Pons (tissue), 1 donor: ENCODE data around the gene ATRNL1.
"Not testable (repeated sequence)": the region's sequence is repeated elsewhere in the genome, so short reads cannot be mapped to it uniquely, and the experiment has no call there.

Experiments used
- DNase-seq: peaks from one replicate; pipeline ENCODE4 v3.0.0-alpha.2; 2016; ENCODE audit warnings: low spot score

ATRNL1 gene

DNA sequence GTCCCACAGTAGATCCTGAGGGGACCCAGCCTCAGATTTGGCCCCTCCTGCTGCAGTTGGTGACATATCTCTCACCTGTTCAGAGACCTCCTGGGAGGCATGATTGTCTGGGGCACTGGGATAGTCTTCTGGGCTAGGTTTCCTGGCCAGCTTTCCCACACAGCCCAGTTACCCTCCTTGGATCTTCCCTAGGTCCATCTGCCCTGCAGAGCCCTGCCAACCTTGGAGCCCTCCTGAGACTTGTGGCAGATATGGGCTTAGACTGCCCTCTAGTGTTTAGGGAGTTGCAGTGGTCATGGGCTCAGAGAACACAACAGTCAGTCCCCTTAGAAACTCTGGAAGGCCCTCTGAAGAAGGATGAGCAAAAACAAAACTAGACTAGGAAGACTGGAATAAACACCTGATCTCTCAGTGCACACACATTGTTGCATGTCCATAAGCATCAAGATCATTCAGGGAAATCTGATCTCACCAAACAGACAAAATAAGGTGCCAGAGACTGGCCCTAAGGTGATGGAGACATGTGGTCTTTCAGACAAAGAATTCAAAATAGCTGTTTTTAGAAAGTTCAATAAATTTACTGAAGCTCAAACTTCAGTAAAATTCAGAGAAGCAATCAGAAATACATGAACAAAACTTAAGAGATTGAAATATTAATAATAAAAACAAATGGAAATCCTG lies 324.6 kb downstream of the ATRNL1 start:
- peak; percentile 32 for DNase-seq

- no peak for DNase-seq
Observed at GRCh38 chr10:115422624-115423023, 329.5 kb downstream of the ATRNL1 start.

DNA sequence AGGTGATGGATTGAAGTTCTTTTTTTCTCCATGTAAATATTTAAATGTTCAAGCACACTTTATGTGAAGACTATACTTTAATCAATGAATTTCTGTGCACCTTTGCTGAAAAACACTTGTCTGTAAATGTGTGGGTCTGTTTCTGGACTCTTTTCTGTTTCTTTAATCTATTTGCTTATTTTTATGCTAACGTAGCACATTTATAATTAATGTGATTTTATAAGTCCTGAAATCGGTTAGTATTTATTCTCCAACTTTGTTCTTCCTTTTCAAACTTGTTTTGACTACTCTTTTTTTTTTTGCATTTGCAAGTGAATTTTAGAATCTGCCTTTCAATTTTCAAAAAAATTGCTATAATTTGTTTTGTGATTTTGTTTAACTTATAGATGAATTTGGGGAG lies 334.4 kb downstream of the ATRNL1 start:
- no peak for DNase-seq

- DNase-seq = no peak
Observed at GRCh38 chr10:115432188-115432819, 339.1 kb downstream of the ATRNL1 start.

- DNase-seq = no peak
Observed at GRCh38 chr10:115436999-115437398, 343.8 kb downstream of the ATRNL1 start.

DNA sequence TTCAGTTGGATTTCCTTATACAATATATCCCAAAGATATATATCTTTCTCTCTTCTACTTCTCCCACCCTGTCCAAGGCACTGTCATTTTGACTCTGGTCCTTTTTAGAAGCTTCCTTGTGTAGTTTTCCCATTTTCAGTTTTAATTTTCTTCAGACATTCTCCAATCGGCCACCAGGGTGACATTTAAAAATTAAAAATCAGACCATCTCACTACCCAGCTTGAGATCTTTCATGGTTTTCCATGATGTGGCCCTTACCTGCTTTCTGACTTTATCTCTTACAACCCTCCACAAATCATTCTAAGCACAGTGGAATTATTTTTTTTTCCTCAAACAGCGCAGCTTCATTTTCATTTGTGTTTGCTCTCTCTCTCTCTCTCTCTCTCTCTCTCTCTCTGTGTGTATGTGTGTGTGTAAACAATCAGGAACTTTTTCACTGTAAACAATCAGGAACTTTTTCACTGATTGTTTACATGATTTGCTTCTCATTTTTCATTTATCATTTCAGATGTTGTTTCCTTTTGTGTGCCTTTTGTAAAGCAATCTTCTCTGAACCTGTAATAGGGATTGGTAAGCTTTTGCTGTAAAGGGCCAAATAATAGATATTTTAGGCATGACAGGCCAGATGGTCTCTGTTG lies 348.9 kb downstream of the ATRNL1 start:
- no peak for DNase-seq

DNA sequence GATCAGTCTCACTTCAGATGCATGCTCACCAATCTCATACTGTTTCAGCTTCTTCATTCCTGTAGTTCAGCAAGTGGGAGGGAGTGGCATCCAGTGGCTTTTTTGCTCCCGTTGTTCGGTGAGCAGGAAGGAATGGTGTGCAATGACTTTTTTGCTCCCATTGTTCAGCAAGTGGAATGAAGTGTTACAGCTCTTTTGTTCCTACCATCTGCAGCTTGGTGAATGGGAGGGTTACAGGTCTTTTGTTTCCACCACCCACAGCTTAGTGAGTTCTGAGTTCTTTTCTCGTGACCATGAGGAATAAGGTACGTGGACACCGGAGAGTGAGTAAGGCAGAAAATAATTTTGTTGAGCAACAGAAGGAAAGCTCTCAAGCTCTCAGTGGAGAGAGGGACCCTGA lies 363.6 kb downstream of the ATRNL1 start:
- DNase-seq = no peak

- no peak for DNase-seq
Observed at GRCh38 chr10:115483294-115483693, 390.1 kb downstream of the ATRNL1 start.

DNA sequence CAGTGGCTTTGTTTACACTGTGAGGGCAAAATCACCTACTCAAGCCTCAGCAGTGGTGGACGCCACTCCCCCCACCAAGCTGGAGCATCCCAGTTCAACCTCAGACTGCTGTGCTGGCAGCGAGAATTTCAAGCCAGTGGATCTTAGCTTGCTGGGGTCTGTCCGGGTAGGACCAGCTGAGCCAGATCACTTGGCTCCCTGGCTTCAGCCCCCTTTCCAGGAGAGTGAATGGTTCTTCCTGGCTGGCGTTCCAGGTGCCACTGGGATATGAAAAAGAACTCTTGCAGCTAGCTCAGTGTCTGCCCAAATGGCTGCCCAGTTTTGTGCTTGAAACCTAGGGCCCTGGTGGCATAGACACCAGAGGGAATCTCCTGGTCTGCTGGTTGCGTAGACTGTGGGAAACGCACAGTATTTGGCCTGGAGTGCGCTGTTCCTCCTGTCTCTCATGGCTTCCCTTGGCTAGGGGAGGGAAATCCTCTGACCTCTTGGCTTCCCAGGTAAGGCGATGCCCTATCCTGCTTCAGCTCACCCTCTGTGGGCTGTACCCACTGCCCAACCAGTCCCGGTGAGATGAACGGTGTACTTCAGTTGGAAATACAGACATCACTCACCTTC lies 398.5 kb downstream of the ATRNL1 start:
- no peak for DNase-seq

- DNase-seq = no peak
Observed at GRCh38 chr10:115503546-115503945, 410.4 kb downstream of the ATRNL1 start.

DNA sequence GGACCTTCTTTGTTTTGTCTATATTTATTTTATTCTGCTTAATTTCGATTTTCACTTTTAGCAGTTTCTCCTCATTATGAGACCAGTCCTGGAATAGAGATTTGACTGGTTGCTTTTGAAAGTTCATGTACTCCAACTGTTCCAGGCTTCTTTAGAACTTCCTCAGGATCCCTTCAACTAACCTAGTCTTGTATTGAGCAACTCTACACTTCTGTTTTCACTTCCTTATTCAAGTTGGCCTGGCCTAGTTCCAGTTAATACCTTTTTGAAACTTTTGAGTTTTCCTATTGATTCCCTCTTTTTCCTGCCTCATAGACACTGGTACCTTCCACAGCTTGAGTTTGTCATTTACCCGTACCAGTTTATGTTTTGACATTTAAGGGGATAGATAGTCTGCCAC lies 421.7 kb downstream of the ATRNL1 start:
- DNase-seq = no peak

DNA sequence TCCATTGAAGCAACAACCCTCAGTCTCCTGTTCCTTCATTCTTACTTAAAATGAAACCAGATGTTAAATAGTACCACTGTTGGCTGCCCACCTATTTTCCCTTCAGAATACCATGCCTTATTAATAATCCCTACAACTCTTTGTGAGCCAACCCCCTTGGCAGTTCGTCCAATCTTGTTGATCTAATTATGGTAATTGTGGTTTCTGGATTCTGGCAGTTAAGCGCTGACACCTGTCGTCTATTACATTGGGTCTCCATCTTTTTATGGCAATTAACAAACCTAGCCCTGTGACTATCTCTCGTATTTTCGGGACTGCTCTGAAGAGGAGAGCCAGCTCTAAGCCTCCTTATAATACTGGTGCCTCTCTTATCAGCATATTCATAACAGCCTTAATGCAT lies 432.0 kb downstream of the ATRNL1 start:
- no peak for DNase-seq

DNA sequence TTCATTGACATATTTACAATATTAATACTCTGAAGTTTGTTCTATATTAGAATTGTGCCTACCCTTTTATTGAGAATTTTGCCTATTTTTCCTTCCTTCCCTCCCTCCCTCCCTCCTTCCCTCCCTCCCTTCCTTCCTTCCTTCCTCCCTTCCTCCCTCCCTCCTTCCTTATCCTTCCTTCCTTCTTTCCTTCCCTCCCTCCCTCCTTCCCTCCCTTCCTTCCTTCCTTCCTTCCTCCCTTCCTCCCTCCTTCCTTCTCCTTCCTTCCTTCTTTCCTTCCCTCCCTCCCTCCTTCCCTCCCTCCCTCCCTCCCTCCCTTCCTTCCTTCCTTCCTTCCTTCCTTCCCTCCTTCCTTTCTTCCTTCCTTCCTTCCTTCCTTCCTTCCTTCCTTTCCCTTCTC lies 434.5 kb downstream of the ATRNL1 start:
- not testable (repeated sequence) for DNase-seq

DNA sequence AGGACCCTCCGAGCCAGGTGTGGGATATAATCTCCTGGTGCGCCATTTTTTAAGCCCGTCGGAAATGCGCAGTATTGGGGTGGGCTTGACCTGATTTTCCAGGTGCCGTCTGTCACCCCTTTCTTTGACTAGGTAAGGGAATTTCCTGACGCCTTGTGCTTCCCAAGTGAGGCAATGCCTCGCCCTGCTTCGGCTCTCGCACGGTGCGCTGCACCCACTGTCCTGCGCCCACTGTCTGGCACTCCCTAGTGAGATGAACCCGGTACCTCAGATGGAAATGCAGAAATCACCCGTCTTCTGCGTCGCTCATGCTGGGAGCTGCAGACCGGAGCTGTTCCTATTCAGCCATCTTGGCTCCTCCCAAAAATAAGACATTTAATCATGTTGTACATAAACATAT lies 443.2 kb downstream of the ATRNL1 start:
- not testable (repeated sequence) for DNase-seq

DNA sequence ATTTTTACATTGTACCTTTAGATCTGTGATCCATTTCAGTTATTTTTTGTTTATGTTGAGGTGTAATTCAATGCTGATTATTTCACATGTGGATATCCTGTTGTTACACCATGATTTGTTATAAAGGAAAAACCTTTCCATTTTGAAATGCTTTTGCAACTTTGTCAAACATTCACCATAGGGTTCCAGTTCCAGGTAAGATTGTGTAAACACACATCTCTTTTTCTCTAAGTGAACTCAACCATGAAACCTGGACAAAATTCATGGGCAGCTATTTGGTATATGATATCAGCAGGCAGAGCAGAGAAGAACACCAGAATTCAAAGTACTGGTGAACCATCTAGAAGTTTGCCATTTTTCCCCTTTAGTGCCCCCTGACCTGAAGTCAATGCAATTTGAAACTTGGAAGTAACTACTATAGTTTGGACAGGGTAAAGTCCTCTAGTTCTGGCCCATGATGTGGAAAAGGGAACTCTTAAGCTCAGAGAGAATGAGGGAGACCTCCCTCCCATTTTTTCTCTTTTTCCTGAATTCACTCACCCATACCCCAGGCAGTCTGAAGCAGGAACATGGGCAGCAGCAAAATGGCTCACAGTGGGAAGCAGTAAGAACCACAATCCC lies 446.1 kb downstream of the ATRNL1 start:
- no peak for DNase-seq

DNA sequence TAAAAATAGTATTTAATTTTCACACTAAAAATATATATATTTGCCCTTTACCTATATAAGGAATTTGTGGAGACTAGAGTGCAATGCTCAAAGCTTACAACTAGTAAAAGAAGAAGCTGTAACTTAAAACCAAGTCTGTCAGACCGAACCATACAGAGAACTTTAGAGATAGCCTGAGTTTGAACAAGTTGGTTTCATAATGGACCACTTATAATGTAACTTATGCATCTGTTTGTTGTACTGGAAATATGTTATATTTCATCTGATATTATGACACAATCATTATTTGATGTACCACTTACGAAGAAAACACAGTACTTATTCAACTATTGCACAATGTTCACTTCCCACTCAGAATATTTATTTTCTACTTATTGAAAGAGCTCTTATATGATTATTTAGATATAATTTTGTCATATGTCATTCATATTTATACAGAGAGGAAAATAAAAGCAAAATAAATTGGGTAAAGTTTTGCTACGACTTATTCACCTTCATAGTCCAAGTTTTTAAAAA lies 462.8 kb downstream of the ATRNL1 start:
- no peak for DNase-seq

GRCh38 chr10:115558252-115558651 lies 465.1 kb downstream of the ATRNL1 start:
- no peak for DNase-seq

GRCh38 chr10:115566867-115567266 lies 473.7 kb downstream of the ATRNL1 start:
- DNase-seq = no peak

- no peak for DNase-seq
Observed at GRCh38 chr10:115572740-115573455, 479.7 kb downstream of the ATRNL1 start.

GRCh38 chr10:115580239-115580638 lies 487.1 kb downstream of the ATRNL1 start:
- no peak for DNase-seq

DNA sequence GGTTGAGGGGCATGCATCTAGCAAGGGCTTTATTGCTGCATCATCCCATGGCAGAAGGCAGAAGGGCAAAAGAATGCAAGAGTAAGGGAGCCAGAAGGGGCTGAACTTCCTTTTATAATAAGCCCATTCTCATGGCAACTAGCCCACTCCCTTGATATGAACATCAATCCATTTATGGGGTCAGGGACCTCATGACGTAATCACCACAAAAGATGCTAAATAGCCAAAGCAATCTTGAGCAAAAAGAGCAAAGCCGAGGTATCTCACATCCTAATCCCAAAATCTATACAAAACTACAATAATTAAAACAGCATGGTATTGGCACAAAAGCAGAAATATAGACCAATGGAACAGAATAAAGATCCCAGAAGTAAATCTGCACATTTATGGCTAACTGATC lies 499.9 kb downstream of the ATRNL1 start:
- DNase-seq = no peak

GRCh38 chr10:115604627-115605026 lies 511.5 kb downstream of the ATRNL1 start:
- no peak for DNase-seq
